ENCODE data around the gene PPP5C. TPM values are rescaled to one million over a fixed set of nuclear protein-coding genes. Genes with fewer than 3 reads are reported as not detected.

PPP5C gene
- total and polyA plus RNA-seq, 3 donors from 2014 or later, result 49.1 to 72.8 (median 71.7) TPM

- 89 to 91% methylated on average over 7 of the region's 7 CpGs for WGBS, 2 donors
- intact Hi-C loops (cut with DNase I; ENCODE audit: low total_unique reads), result no loop called here
- Histone ChIP-seq H3K9me3 (no peaks in the 10 kb centered on the region), H3K27ac (no peak overlapping the region), H3K36me3 (ENCODE audit: low read depth, missing control alignments) (no peaks in the 10 kb centered on the region), H3K4me3 (no peak overlapping the region), H3K27me3 (no peaks in the 10 kb centered on the region), H3K4me1 (peaks cover 4% of the 10 kb centered on the region)
- TF ChIP-seq CTCF (IDR thresholded peaks at IDR 0.05) (no peak), POLR2A (IDR thresholded peaks at IDR 0.05) (no peak)
- no peak for DNase-seq
These were observed 21.2 kb downstream of the PPP5C start for GRCh38 chr19:46368116-46368515.

GRCh38 chr19:46369817-46370216, 22.9 kb downstream of the PPP5C start:
- H3K4me3 ChIP-seq, result no peak overlapping the region
- intact Hi-C loops (cut with DNase I; ENCODE audit: low total_unique reads), result no loop called here
- no peaks in the 10 kb centered on the region for H3K9me3 ChIP-seq
- DNase-seq, result no peak
- H3K36me3 ChIP-seq (ENCODE audit: low read depth, missing control alignments), result no peaks in the 10 kb centered on the region
- H3K27ac ChIP-seq, result no peak overlapping the region
- 93 to 94% methylated on average over 7 of the region's 7 CpGs for WGBS, 2 donors
- no peaks in the 10 kb centered on the region for H3K27me3 ChIP-seq
- TF ChIP-seq POLR2A (IDR thresholded peaks at IDR 0.05) (no peak), CTCF (IDR thresholded peaks at IDR 0.05) (no peak)
- peaks cover 4% of the 10 kb centered on the region for H3K4me1 ChIP-seq

- Histone ChIP-seq H3K9me3 (no peaks in the 10 kb centered on the region), H3K4me1 (peaks cover 4% of the 10 kb centered on the region), H3K4me3 (no peak overlapping the region), H3K27me3 (no peaks in the 10 kb centered on the region), H3K36me3 (ENCODE audit: low read depth, missing control alignments) (no peaks in the 10 kb centered on the region), H3K27ac (no peak overlapping the region)
- DNase-seq, result no peak
- WGBS, 2 donors, result 85 to 94% methylated on average over 8 to 10 of the region's 10 CpGs
- intact Hi-C loops (cut with DNase I; ENCODE audit: low total_unique reads), result no loop called here
- TF ChIP-seq CTCF (IDR thresholded peaks at IDR 0.05), result no peak
- TF ChIP-seq POLR2A (IDR thresholded peaks at IDR 0.05), result no peak
These were observed 24.5 kb downstream of the PPP5C start for GRCh38 chr19:46371371-46371901.

GRCh38 chr19:46372901-46373490, 26.1 kb downstream of the PPP5C start:
- intact Hi-C loops (cut with DNase I; ENCODE audit: low total_unique reads), result no loop called here
- Histone ChIP-seq H3K4me1 (peaks cover 11% of the 10 kb centered on the region), H3K27me3 (no peaks in the 10 kb centered on the region), H3K27ac (no peak overlapping the region), H3K9me3 (no peaks in the 10 kb centered on the region), H3K4me3 (no peak overlapping the region), H3K36me3 (ENCODE audit: low read depth, missing control alignments) (no peaks in the 10 kb centered on the region)
- no peak for DNase-seq
- TF ChIP-seq CTCF (IDR thresholded peaks at IDR 0.05), result no peak
- TF ChIP-seq POLR2A (IDR thresholded peaks at IDR 0.05), result no peak
- 75 to 83% methylated on average over 6 to 11 of the region's 11 CpGs for WGBS, 2 donors
